GM06990 (cell line): ENCODE data around the gene KRT79.

Experiments
- DNase-seq: peaks from one replicate; pipeline ENCODE4 v3.0.0-alpha.2; 2011; ENCODE audit not compliant: insufficient read length; ENCODE audit errors: extremely low read depth
- H3K27me3 ChIP-seq: replicated peaks from 2 replicates; pipeline ENCODE4 v1.6.0; 2011; ENCODE audit warnings: low read length; ENCODE audit not compliant: control insufficient read depth, insufficient read depth
- H3K36me3 ChIP-seq: 2 replicates; pipeline ENCODE4 v1.5.1; 2011; ENCODE audit warnings: low read length; ENCODE audit not compliant: control insufficient read depth, insufficient read depth
- H3K4me3 ChIP-seq: replicated peaks from 2 replicates; pipeline ENCODE4 v1.5.1; 2011; ENCODE audit warnings: low read depth, mild to moderate bottlenecking, control low read depth, low read length
- TF ChIP-seq, protein P1 (sequence below): IDR thresholded peaks from 2 replicates; pipeline ENCODE4 v1.5.1; 2011; ENCODE audit warnings: low read length, control low read depth, mild to moderate bottlenecking, inconsistent platforms; ENCODE audit not compliant: insufficient read depth, poor library complexity, severe bottlenecking

Gene KRT79

DNA sequence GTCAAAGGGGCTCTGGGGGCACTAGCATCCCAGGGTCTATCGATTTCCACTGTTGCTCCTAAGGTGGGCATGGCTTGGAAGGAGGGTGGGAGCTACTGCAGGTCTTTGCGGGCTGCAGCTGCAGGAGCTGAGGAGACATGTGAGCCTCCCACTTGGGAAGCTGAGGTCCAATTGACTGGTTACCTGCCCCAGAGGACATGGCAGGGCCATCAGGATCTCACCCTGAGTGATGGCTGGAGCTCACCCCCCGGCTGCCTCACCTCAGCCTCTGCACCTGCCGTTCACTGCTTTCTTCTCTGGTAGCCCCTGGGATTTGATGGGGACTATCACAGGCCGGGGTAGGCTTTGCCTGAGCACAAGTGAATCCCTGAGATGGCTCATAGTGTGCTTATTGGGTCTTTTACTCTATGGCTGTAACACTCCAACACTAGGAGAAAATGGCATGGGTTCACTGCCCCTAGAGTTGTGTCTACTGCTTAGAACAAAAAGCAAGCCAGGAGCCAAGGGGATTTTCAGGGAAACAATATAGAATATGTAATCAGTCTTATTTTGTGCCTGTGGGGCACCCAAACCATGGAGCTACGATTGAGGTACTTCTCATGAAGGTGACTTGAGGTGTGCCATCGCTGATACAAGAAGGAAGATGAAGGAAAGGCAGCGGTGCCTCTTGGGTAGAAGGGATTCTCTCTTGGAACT, 17.0 kb downstream of the KRT79 start:
- DNase-seq, result no peak
- no peaks in the 10 kb centered on the region for H3K36me3 ChIP-seq
- TF ChIP-seq, protein P1, sequence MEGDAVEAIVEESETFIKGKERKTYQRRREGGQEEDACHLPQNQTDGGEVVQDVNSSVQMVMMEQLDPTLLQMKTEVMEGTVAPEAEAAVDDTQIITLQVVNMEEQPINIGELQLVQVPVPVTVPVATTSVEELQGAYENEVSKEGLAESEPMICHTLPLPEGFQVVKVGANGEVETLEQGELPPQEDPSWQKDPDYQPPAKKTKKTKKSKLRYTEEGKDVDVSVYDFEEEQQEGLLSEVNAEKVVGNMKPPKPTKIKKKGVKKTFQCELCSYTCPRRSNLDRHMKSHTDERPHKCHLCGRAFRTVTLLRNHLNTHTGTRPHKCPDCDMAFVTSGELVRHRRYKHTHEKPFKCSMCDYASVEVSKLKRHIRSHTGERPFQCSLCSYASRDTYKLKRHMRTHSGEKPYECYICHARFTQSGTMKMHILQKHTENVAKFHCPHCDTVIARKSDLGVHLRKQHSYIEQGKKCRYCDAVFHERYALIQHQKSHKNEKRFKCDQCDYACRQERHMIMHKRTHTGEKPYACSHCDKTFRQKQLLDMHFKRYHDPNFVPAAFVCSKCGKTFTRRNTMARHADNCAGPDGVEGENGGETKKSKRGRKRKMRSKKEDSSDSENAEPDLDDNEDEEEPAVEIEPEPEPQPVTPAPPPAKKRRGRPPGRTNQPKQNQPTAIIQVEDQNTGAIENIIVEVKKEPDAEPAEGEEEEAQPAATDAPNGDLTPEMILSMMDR, result no peak
- H3K4me3 ChIP-seq, result no peak overlapping the region
- no peaks in the 10 kb centered on the region; the same call in none of the 2 replicates for H3K27me3 ChIP-seq

DNA sequence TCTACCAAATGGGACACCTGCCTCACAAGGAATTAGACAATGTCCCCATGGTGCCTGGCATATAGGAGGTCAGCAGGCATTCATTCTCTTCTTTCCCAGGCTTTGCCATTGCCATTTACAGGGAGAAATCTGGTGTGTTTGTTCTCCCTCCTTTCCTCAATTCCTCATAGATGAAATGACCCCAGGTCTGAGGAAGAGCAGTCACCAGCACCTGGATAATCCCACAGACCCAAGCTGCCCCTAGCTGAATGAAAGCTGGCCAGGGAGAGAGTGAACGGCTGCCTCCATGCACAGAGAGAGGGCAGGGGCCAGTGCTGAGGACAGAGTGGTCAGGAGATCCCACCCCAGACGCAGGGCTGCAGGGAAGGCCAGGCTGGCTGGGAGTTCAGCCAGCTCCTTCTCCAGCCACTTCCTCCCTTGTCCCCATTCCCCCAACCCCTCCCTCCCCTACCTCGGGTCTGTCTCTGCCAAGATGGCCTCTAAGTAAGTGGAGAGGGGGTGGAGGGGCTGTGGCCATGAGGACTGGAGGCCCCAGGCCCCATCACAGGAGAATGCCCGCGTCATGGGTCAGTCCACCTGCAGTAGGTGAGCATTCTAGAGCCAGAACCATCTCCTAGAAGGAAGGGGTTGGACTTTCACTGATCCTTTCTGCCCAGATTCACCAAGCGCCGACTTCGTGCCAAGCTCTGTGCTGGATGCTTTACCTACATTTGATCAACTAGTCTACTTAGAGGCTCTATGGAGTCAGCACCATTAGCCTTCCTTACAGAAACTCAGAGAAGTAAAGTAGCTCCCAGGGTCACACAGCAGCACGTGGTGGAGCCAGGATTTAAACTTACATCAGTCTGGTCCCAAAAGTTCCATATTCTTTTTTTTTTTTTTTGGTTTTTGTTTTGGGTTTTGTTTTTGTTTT, 18.2 kb downstream of the KRT79 start:
- Histone ChIP-seq H3K27me3 (no peaks in the 10 kb centered on the region; the same call in none of the 2 replicates), H3K36me3 (no peaks in the 10 kb centered on the region), H3K4me3 (no peak overlapping the region)
- no peak for DNase-seq
- TF ChIP-seq, protein P1, result no peak

DNA sequence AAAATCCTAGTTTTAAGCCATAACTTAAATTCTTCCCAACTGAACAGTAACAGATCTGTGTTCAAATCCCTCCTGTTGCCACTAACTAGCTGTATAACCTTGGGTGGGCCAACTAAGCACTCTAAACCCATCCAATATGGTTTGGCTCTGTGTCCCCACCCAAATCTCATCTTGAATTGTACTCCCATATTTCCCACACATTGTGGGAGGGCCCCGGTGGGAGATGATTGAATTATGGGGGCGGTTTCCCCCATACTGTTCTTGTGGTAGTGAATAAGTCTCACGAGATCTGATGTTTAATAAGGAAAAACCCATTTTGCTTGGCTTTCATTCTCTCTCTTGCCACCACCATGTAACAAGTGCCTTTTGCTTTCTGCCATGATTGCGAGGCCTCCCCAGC, 18.9 kb downstream of the KRT79 start:
- TF ChIP-seq, protein P1, result no peak
- no peaks in the 10 kb centered on the region; the same call in none of the 2 replicates for H3K27me3 ChIP-seq
- DNase-seq, result no peak
- H3K36me3 ChIP-seq, result no peaks in the 10 kb centered on the region
- no peak overlapping the region for H3K4me3 ChIP-seq

DNA sequence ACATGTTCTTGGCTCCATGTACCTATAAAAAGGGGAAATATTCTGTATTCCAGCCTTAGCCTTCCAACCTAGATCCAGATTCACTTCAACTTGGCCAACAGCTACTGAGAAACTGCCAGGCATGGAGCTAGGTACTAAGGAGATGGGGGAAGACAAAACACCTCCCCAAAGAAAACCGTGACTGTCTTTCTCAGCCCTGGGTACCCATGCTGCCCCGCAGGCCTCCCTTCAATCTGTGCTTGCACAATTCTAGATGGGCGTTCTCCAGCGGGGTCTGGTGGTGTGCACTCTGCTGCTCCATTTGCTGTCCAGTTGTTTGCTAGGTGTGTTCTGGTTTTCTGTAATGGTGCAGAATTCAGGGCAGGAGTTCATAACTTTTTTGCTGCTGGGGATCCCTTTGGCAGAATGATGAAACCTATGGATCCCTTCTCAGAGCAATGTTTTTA, 19.4 kb downstream of the KRT79 start:
- DNase-seq, result no peak
- Histone ChIP-seq H3K27me3 (no peaks in the 10 kb centered on the region; the same call in 1 of the 2 replicates), H3K36me3 (no peaks in the 10 kb centered on the region), H3K4me3 (no peak overlapping the region)
- TF ChIP-seq, protein P1, result no peak

DNA sequence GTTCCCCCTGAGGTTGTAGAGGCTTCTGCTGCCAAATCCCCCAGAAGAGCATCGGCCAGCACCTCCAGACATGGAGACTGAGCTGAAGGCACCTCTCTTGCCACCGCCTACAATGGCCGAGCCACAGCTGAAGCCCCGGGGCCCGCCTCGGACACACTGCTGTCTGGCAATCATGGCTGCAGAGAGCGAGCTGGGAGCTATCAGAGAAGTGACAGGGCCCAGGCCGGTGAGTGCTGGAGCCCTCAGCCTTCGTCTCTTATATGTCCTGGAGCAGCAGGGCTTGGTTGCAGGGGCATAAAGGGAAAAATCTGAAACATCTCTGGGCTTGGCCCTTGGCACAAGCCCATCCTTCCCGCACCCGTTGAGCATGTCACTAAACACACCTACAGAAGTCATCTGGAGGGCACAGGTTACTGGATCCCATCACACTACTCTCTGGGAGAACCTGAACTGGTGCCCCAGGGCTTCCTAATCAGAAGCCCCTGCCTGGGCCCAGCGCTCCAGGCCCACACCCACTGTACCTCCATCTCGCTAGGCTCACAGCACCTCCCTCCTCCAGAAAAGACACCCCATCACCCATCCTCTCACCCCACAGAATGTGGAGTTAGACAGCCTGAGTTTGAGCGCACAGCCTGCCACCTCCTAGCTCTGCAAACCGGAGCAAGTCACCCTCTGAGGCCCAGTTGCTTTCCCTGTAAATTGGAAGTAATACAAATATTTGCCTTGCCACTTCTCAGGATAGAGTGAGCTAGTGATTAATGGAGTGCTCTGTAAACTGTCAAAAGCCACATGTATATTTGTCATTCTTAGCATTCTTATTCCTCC, 20.0 kb downstream of the KRT79 start, which contains the start of gene KRT4:
KRT4 (minus strand) TSS at position 232 of the 825 bp plus-strand sequence; CDS start at position 174, 58 bp downstream.
- H3K36me3 ChIP-seq, result no peaks in the 10 kb centered on the region
- TF ChIP-seq, protein P1, result no peak
- no peaks in the 10 kb centered on the region; the same call in 1 of the 2 replicates for H3K27me3 ChIP-seq
- H3K4me3 ChIP-seq, result no peak within 1 kb of the TSS
- no peak for DNase-seq
